HG03135 (cell line): ENCODE results near the gene ANKK1.

Experiments used
- ATAC-seq: cut with Tn5 transposase; IDR thresholded peaks from one replicate; pipeline ENCODE4 v1.9.1; 2021; ENCODE audit warnings: mild to moderate bottlenecking, moderate library complexity; ENCODE audit not compliant: unreplicated experiment

The ANKK1 gene

GRCh38 chr11:113408206-113408605 is 20.6 kb downstream of the ANKK1 start:
- no peak for ATAC-seq

- no peak for ATAC-seq
Observed at GRCh38 chr11:113408887-113409286, 21.3 kb downstream of the ANKK1 start.

GRCh38 chr11:113409526-113409925 is 21.9 kb downstream of the ANKK1 start:
- no peak for ATAC-seq

GRCh38 chr11:113410414-113411135 is 23.0 kb downstream of the ANKK1 start:
- ATAC-seq: no peak

- ATAC-seq: no peak
Observed at GRCh38 chr11:113411536-113411935, 24.0 kb downstream of the ANKK1 start.

GRCh38 chr11:113412675-113413074 is 25.1 kb downstream of the ANKK1 start:
- ATAC-seq: no peak

GRCh38 chr11:113415343-113415742 is 27.8 kb downstream of the ANKK1 start:
- ATAC-seq: no peak

- no peak for ATAC-seq
Observed at GRCh38 chr11:113417428-113417827, 29.8 kb downstream of the ANKK1 start.

GRCh38 chr11:113419454-113420003 is 31.9 kb downstream of the ANKK1 start:
- ATAC-seq: no peak

- ATAC-seq: no peak
Observed at GRCh38 chr11:113420808-113421207, 33.2 kb downstream of the ANKK1 start.

- no peak for ATAC-seq
Observed at GRCh38 chr11:113426686-113427085, 39.1 kb downstream of the ANKK1 start.

GRCh38 chr11:113431746-113432145 is 44.2 kb downstream of the ANKK1 start:
- no peak for ATAC-seq

- ATAC-seq: no peak
Observed at GRCh38 chr11:113435190-113435968, 47.8 kb downstream of the ANKK1 start.

GRCh38 chr11:113436672-113437252 is 49.2 kb downstream of the ANKK1 start:
- ATAC-seq: no peak

GRCh38 chr11:113440816-113441215 is 53.2 kb downstream of the ANKK1 start:
- no peak for ATAC-seq

- no peak for ATAC-seq
Observed at GRCh38 chr11:113444502-113445123, 57.0 kb downstream of the ANKK1 start.

GRCh38 chr11:113446112-113446511 is 58.5 kb downstream of the ANKK1 start:
- no peak for ATAC-seq

GRCh38 chr11:113446938-113447337 is 59.4 kb downstream of the ANKK1 start:
- ATAC-seq: no peak

- ATAC-seq: no peak
Observed at GRCh38 chr11:113447621-113448315, 60.2 kb downstream of the ANKK1 start.

- ATAC-seq: no peak
Observed at GRCh38 chr11:113448316-113448677, 60.7 kb downstream of the ANKK1 start.

- no peak for ATAC-seq
Observed at GRCh38 chr11:113449743-113450142, 62.2 kb downstream of the ANKK1 start.
